NCI-H345 treated with DMSO at 0.1 percent for 48 hours (cell line): ENCODE results near the gene ATP9B.

ENCODE experiments used
- DNase-seq: peaks from one replicate; lab custom pipeline; 2025; ENCODE audit not compliant: unreplicated experiment; lab: John Stamatoyannopoulos, UW

Gene ATP9B

DNA sequence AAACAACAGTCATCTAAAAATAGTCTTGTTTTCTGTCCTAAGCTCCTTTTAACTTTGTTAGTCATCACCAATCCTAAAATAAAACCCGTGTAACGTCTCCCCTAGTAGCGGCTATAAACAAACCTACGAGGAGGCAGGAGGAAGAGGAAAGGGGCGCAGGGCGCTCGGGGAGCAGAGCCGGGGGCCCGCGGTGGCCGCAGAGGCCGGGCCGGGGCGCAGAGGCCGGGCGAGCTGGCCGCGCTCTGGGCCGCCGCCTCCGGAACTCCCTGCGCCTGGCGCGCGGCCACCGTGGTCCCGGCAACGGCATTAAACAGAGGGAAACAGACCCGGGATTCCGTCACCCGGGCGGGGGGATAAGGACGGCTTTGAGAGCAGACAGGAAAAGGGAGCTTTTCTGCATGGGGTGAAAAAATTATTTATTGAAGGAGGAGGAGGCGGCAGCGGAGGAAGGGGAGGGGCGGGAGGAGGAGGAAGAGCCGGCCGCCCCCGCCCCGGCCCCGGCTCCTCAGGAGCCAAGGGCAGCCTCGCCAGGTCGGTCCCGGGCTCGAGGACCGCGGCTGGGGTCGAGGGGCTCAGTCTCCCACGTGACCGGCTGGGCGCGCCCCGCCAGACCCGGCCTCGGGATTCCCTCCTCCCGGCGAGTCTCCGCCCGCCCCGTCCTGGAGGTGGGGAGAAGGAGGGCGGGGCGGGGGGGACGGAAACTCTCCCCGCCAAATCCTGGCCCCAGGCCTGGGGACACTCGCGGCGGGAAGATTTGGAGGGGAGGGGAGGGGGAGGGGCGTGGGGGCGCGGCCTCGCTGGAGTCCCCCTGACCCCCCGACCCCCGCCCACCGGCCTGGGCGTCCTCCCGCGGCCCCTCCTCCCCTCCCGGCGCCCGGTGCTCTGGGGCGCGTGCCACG is 324.7 kb downstream of the ATP9B start:
- DNase-seq: no peak

DNA sequence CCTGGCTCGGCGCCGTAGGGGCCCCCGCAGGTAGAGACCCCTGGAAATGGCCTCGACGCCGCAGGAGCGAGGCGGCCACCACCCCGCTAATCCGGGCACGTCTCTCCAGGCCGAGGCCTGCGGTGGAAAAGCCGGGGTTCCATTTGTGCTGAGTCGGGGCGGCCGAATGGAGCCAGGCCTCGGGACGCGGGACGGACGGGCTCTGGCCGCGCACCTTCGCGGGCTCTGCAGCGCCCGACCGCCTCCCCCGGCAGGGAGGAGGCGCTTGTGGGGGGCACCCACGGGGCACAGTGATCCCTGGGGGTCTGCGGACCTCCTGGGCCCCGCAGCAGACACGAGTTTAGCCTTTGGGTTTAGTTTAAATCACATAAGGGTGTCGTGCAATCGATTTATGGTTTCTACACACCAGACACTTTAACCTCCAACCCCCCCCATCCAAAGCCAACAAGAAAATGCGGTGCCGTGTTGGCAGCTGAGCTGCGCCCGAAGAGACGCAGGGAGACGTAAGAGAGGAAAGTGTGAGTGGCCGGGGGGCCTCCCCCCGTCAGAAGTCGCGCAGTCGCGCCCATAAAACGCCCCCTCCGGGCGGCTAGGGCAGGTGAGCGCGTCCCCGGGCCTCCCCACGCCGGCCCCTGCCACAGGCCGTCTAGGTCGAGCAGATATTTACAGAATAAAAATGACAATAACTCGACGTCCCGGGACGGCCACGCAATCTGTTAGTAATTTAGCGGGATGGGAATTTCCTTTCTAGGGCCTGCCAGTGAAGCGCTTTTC is 325.5 kb downstream of the ATP9B start:
- no peak for DNase-seq

DNA sequence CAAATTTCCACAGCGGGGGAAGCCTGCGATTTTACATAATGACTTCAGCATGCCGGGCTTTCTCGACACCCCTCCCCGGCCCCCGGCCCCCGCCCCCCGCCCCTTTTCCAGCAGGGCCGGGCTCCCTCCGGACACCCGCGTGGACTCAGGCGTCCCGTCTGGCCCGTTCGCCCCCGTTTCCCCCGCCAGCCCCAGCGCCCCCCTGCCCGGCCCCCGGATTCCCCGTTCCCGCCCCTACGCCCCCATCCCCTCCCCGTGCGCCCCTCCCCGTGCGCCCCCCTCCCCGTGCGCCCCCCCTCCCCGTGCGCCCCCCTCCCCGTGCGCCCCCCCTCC is 326.1 kb downstream of the ATP9B start:
- no peak for DNase-seq

DNA sequence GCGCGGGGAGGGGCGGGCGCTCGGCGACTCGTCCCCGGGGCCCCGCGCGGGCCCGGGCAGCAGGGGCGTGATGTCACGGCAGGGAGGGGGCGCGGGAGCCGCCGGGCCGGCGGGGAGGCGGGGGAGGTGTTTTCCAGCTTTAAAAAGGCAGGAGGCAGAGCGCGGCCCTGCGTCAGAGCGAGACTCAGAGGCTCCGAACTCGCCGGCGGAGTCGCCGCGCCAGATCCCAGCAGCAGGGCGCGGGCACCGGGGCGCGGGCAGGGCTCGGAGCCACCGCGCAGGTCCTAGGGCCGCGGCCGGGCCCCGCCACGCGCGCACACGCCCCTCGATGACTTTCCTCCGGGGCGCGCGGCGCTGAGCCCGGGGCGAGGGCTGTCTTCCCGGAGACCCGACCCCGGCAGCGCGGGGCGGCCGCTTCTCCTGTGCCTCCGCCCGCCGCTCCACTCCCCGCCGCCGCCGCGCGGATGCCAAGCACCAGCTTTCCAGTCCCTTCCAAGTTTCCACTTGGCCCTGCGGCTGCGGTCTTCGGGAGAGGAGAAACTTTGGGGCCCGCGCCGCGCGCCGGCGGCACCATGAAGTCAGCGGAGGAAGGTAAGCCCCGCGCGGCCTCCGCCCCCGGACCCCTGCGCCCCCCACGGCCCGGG is 326.7 kb downstream of the ATP9B start, which contains the start of gene NFATC1:
TSS of gene NFATC1 (plus strand) at position 170 of the 644 bp plus-strand sequence. CDS start at position 465, 295 bp downstream.
- DNase-seq: no peak

DNA sequence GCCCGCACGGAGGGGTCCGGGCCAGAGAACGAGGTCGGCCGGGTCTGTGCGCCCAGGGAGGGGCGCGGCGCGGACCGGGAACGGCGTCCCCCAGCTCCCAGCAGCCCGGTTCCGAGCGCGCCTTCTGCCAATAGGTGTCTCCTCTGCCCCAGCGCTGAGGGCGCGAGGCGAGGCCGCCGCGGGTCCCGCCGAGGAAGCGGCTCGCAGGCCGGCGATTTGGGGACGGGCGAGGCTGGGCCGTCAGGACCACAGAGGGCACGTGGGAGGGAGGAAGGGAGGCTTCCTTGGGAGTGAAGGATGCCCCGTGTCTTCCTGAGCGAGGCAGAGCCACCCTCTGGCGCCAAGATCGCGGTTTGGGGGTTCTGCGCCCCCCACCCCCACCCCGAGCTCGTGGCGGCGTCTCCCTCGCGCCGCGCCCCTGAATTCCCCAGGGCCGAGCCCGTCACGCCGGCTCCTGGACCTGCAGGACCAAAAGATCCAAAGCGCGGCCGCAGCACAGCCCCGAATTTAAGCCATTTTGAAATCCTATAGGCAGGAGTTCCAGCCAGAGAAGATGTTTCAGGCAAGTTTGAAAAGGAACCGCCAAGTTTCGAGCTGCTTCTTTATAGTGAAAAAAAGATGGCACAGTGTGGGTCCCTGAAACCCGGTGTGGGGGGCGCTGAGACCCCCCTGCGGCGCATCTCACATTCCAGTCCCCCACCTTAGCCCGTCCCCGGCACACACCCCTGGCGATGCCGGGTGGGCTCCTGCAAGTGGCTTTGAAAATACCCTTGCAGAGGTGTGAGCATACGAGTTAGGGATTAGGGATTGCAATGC is 327.4 kb downstream of the ATP9B start:
- no peak for DNase-seq

DNA sequence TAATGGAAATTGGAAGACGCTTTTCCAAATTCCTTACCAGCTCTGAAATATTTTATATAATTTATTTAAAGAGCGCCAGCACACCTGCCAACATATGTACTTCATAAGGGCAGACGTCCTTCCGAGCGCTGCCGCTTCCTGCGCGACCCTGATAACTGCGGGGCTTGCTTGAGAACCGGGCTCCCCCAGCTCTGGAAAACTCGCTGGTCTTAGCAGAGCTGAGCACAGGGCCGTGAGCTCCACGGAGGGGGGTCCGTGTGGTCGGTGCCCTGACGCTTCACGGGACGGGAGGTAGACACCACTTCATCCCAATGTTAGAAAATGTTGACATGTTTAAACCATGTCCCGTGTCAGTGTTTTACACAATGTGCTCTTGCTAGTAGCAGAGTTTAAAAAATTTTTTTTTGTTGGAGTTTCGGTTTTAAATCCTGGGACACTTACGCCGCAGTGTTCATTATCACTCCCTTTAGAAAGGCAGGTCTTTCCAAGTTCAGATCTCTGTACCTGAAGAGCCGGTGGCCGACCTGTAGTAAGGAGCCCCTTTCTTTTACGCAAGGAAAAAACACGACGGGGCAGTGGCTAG is 328.1 kb downstream of the ATP9B start:
- DNase-seq: no peak

DNA sequence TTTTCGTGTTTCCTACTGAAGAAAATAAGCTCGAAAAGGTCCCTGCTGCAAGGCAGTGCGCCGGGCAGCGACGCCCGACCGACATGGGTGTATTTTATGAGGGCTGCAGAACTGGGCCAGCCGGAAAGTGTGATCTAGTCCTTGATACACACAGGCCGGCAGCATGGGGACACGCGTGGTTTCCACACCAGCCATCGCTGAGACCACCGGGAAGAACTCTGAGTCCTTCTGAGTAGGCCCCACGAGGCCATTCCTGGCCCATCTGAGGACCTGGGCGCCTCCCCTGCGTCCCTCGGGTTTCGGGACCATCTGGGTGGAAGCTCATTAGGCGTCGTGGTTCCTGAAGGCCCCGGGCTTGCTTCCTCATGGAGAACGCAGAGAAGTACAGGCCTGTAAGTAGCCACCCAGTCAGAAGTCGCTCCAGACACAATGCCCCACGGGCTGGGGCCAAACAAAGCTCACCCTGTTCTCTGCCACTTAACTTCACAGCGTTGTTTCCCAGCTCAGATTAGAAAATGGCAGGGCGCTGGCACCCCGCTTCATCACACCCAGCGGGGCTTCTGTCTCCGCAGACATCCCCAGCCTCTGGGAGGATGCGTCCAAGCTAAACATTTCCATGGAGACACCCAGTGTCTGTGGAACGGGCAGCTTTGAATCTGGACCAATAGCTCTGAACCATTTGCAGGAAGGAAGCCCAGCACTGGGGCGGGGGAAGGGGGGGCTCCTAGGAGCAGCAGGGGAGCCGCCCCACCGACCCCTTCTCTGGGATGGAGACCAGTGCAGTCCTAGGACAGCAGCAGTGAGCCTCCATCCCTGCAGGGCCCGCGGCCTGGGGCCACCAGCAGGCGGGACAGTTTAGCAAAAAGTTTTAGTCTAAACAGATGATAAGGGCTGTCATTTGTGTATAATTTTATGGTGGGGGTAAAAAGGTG is 328.9 kb downstream of the ATP9B start:
- no peak for DNase-seq

DNA sequence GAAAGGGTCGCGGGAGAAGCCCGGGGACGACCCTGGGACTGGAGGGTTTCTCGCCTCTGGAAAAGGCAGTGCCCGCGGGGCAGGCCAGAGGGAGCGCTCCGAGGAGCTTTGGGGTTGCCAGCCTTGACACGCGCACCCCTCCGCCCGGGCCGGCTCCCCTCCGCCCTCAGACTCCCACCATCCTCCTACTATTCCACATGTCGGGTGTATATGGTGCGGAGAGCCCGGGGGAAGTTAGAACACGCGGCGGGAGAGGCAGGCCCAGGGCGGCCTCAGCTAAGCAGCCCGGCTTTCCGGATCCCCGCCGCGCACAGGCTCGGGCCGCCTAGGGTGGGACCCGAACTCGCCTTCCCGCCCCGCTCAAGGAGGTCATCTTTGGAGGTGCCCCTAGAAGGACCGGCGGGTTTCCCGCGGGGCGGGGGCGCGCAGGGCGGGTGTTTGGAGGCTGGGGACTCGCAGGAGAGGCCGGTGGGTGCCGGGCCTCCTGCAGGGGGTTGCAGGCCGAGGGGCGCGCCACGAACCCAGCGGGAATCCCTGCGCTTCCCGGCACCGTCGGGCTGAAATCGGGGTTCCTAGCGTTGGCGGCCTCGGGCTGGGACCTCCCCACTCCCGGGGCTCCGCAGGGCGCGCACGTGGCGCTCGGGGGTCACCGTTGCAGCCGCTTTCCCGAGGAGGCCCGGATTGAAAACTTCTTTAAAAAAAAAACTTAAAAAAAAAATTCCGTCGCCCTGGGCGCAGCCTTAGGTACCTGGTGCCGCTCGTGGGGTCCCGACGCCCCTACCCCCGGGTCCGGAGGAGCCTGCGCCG is 330.3 kb downstream of the ATP9B start:
- no peak for DNase-seq

DNA sequence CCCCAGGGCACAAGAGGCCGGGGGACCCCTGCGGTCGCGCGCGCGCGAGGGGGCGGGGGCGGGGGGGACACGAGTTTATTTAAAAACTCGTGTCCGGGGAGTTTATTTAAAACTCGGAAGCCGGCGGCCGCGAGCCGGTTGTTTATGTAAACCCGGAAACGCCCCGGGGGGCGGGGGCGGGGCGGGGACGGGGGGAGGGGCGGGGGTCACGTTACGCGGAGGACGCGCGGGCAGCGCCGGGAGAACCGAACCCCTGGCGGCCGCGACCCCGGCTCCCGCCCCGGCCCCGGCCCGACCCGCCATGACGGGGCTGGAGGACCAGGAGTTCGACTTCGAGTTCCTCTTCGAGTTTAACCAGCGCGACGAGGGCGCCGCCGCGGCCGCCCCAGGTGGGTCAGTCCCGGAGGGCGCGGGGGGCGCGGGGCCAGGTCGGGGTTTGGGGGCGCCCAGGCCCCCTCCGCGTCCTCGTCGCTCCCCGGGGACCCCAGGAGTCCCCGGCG is 330.9 kb downstream of the ATP9B start:
- no peak for DNase-seq

DNA sequence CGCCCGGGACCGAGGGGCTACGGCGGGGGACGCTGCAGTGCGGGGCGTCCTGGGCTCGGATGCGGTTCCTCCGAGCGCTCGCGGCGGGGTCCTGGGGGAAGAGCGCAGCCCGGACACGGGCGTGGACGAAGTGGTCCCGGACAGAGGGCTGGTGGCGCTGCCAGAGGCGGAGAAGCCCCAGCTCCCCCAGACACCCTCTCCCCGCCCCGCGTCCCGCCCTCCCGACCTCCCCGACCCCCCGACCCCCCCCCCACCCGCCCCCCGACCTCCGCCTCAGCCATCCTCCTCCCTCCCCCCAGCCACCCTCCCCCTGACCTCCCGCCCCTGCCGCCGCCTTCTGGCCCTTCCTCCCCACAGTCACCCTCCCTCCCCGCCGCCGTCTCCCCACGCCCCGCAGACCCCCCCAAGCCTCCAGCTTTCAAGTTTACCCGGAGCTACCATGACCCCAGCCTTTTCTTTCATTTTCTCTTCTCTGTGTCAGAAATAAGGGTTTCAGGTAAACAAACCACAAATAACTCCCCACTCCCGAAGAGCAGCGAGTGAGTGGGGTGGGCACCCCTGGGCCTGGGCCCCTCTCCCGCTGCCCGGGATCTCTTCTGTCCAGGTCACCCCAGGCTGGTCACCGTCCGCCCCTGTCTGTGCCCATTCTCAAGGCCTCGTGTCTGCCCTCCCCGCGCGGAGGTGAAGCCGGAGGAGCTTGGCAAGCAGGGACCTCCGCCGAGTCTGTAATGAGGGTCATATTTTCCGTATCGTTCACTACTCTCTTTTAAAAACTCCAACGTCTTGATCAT is 331.6 kb downstream of the ATP9B start:
- DNase-seq: no peak

DNA sequence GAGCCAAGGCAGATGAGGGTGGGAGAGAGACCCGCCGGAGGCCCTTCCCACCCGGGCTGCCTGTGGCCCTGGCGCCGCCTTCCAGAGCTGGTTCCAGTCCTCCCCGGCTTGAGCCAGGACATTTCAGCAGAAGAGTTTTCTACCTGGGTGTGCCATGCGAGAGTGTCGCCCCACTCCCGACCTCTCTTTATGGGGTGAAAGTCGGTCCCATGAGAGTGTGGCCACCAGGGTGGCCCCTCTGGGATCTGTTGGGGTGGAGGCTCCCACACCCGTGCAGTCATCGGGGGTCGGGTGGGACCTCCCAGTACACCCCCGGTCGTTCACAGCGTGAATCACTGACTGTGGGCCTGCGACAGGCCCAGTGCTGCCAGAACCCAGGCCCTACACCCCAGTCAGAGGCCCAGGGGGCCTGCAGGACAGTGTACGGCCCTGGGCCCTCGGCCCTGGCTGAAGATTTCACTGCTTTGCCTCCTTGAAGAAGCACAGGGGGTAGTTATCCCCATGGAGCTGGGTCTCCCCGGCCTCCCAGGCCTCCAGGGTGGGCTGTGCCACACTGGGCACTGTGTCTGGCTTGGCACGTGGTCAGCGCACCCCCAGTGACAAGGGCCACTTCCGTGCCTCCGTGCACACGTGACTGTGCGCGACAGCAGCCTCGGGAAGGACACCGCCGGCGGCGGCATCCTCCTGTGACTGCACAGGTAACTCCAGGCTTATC is 332.5 kb downstream of the ATP9B start:
- no peak for DNase-seq

DNA sequence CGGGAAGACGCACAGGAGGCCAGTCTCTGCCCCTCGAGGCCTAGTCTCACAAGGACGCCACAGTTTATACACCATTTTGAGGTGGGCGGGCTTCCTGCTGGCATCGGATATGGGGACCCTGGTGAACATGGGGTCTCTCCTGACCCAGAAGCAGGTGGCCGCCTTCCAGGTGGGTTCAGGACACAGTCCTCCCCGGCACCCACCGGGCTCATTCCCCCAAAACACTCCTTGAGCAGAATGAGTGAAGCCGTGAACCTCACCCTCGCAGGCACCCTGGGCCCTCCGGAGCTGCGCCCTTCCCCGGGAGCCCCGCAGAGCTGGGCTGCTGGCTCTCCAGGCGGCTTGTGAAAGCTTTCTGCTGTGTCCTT is 333.0 kb downstream of the ATP9B start:
- DNase-seq: no peak

DNA sequence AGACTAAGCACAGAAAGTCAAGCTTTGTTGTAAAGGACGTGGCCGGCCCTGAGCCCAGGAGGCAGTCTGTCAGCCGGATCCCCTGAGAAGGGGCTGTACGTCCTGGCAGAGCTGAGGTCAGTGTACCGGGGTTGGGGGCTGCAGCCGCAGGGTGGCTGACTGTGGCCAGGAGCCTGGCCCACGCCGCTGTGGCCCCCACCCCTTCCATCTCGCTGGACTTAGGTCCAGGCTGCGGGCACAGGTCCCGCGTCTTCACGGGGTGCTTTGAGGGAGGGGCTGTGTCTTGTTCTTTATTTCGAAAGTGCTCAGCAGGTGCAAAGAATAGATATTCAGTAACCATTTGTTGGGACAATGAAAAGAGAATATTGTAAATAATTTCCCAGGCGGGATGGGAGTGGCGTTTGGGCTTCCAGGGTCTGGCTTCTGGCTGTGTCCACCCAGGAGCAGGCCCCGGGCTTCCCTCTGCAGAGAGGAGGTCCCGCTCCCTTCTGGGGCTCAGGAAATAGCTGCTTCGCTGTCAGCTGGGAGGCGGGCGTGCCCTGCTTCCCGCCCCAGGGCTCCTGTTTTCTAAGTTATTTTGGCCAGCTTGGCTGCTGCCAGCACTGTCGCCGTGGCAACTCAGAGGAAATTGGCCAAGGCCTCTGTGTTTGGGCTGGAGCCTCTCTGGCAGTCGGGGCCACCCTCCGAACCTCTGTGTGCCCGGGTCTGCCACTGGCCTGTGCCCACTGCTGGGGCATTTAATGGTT is 334.0 kb downstream of the ATP9B start:
- no peak for DNase-seq

DNA sequence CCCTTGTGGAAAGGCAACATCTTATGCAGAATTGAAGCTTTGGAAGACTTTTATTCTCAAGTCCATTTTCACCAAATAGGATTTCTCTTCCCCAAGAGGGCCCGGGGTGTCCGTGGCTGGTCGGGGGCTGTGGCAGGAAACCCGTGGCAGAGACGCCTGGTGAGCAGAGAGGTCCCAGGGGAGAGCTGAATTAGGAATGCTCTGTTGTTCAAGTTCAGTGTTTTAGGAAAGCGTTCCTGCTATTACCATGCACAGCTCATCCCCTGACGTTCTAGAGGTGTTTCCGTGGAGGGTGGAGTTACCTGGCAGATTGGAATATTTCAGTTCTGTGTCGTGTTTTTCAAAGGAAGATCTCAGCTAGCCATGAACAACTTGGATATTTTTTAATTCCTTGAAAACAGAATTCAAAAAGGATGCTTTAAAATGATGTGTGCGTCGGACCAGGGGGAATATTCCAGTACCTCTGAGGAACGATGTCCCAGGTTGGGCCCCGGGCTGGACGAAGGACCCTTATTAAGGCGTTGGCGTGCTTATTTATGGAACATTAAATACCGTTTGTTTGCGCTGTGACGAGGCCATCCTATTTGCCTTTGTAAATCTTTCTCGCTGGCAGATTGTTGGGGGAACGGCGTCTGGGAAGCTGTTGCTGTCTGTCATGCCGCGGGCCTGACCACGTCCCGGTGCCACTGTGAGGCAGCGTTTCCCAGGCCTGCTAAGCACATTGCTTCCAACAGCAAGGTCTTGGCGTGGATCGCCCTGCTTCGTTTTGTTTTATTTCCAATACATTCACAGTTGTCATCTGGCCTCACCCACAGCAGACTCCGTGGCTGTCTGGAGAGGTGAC is 334.8 kb downstream of the ATP9B start:
- DNase-seq: no peak

DNA sequence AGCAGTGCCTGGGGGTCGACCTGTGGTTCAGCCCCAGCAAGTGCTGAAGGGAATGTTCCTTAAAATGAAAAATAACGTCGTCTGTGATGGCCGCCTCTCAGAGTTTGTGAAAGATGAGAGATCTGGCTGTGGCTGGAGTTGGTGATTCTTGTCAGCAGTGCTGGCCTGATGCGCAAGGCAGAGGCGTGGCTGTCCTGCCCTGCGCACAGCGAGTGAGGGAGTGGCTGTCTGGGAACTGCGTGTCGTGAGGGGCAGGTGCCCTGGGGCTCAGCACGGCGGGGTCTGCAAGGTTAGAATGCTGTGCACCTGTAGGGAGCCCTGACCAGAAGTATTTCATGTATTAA is 335.3 kb downstream of the ATP9B start:
- no peak for DNase-seq
